HEK293T (cell line): ENCODE data around the gene CCDC57.

Experiments used
- CTCF ChIA-PET: fragments of 350-600 bp; formaldehyde crosslinking; extraction: SDS; loops from one replicate; lab custom pipeline; 2021; ENCODE audit warnings: antibody characterized with exemption, inconsistent platforms; lab: Yijun Ruan, JAX
- POLR2A ChIA-PET: fragments of 350-600 bp; formaldehyde crosslinking; extraction: SDS; loops from one replicate; lab custom pipeline; 2020; ENCODE audit warnings: antibody characterized with exemption, inconsistent platforms; lab: Yijun Ruan, JAX
- DNase-seq: peaks from one replicate; pipeline ENCODE4 v3.0.0; 2012; ENCODE audit warnings: mixed read lengths; ENCODE audit errors: extremely low spot score
- ARNT ChIP-seq: fragments of 450-650 bp; IDR thresholded peaks from 2 replicates; pipeline ENCODE4 v1.6.1; 2017; ENCODE audit warnings: mild to moderate bottlenecking
- BHLHE40 ChIP-seq: fragments of 450-650 bp; IDR thresholded peaks from 2 replicates; pipeline ENCODE4 v1.6.1; 2016; ENCODE audit warnings: mild to moderate bottlenecking, moderate library complexity, borderline replicate concordance
- CTBP1 ChIP-seq: fragments of 450-650 bp; IDR thresholded peaks from 2 replicates; pipeline ENCODE4 v1.6.1; 2016; ENCODE audit warnings: borderline replicate concordance
- ELF4 ChIP-seq: fragments of 450-650 bp; IDR thresholded peaks from 2 replicates; pipeline ENCODE4 v1.6.1; 2017; ENCODE audit warnings: antibody characterized with exemption
- FOXA1 ChIP-seq: fragments of 450-650 bp; IDR thresholded peaks from 2 replicates; pipeline ENCODE4 v1.6.1; 2016; ENCODE audit warnings: mild to moderate bottlenecking
- FOXK2 ChIP-seq: fragments of 450-650 bp; IDR thresholded peaks from 2 replicates; pipeline ENCODE4 v1.6.1; 2016; ENCODE audit warnings: mild to moderate bottlenecking
- FOXM1 ChIP-seq: fragments of 450-650 bp; IDR thresholded peaks from 2 replicates; pipeline ENCODE4 v1.6.1; 2017; ENCODE audit warnings: mild to moderate bottlenecking, borderline replicate concordance
- HDGF ChIP-seq: fragments of 450-650 bp; IDR thresholded peaks from 2 replicates; pipeline ENCODE4 v1.6.1; 2017; ENCODE audit warnings: antibody characterized with exemption, borderline replicate concordance
- L3MBTL2 ChIP-seq: fragments of 450-650 bp; conservative IDR thresholded peaks from 2 replicates; pipeline ENCODE4 v1.6.1; 2016; ENCODE audit warnings: mild to moderate bottlenecking
- LEF1 ChIP-seq: fragments of 450-650 bp; IDR thresholded peaks from 2 replicates; pipeline ENCODE4 v1.6.1; 2017; ENCODE audit warnings: mild to moderate bottlenecking, borderline replicate concordance
- NFRKB ChIP-seq: fragments of 450-650 bp; IDR thresholded peaks from 2 replicates; pipeline ENCODE4 v1.6.1; 2016; ENCODE audit warnings: mild to moderate bottlenecking, moderate library complexity
- SP1 ChIP-seq: fragments of 450-650 bp; IDR thresholded peaks from 2 replicates; pipeline ENCODE4 v1.6.1; 2017
- SUZ12 ChIP-seq: fragments of 450-650 bp; IDR thresholded peaks from 2 replicates; pipeline ENCODE4 v1.6.1; 2016; ENCODE audit warnings: mild to moderate bottlenecking
- TARDBP ChIP-seq: fragments of 450-650 bp; IDR thresholded peaks from 2 replicates; pipeline ENCODE4 v1.6.1; 2016
- ZNF384 ChIP-seq: fragments of 450-650 bp; IDR thresholded peaks from 2 replicates; pipeline ENCODE4 v1.6.1; 2016
- TF ChIP-seq, protein P1 (sequence below): fragments of 450-650 bp; IDR thresholded peaks from 2 replicates; pipeline ENCODE4 v1.6.1; 2016

The CCDC57 gene

DNA sequence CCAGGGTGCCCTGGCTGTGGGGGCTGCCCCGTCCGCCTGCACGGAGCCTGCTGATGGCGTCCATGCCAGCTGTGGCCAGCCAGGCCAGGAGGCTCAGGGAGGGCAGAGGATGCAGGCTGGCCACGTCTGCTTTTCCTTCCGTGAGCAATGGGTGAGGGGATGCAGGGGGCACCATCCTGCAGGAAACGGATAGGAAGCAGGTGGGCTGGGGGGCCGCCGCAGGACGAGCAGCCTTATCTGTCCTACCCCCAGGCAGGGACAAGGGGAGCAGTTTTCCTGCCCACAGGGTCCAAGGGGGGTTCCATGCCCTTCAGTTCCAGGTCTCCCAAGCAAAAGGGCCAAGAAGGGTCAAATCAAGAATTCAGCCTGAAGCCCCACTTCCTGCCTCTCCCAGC, 153.8 kb downstream of the CCDC57 start:
- DNase-seq: no peak
- POLR2A ChIA-PET: interaction anchor here (0.9 to 1.2 kb wide), 2 partner anchors 8 to 11 kb away, joined by 3 to 4 read pairs; no protein-coding TSS in a partner anchor
- CTCF ChIA-PET: no interaction called here
- no peak for TF ChIP-seq TARDBP
- no peak for TF ChIP-seq LEF1
- no peak for TF ChIP-seq ELF4
- no peak for TF ChIP-seq ZNF384
- no peak for TF ChIP-seq CTBP1
- TF ChIP-seq L3MBTL2: no peak
- TF ChIP-seq SUZ12: no peak
- TF ChIP-seq SP1: no peak
- TF ChIP-seq ARNT: no peak
- TF ChIP-seq FOXA1: no peak
- no peak for TF ChIP-seq BHLHE40
- TF ChIP-seq FOXK2: no peak
- TF ChIP-seq NFRKB: no peak
- no peak for TF ChIP-seq FOXM1
- no peak for TF ChIP-seq HDGF
- TF ChIP-seq, protein P1, sequence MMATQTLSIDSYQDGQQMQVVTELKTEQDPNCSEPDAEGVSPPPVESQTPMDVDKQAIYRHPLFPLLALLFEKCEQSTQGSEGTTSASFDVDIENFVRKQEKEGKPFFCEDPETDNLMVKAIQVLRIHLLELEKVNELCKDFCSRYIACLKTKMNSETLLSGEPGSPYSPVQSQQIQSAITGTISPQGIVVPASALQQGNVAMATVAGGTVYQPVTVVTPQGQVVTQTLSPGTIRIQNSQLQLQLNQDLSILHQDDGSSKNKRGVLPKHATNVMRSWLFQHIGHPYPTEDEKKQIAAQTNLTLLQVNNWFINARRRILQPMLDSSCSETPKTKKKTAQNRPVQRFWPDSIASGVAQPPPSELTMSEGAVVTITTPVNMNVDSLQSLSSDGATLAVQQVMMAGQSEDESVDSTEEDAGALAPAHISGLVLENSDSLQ: no peak

DNA sequence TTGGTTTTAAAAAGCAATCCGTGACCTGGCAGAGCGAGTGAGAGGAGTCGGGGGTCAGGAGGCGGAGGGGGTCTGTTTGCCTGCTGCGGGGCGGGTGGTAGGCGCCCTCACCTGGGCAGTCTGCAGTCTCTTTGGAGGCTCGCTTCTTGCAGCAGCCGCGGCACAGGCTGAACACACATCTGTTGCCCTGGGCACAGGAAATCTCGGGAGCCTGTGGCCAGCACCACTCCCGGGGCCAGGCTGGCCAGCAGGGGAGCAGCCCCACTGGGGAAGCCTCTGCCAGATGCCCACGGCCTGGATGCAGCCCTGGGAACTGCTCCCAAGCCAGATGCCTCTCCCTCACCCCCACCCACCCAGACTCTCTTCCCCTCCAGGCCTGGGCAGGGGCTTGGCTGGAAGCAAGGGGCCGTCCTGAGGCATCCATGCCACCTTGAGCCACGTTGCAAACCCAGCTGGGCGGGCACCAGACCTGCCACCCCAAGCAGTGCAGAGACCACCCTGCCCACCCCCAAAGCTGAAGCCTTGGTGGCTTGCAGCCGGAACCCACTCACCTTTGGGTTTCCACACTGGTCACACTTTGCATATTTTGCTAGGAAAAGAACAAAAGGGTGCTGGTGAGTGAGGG, 154.3 kb downstream of the CCDC57 start:
- no peak for TF ChIP-seq NFRKB
- no peak for TF ChIP-seq FOXA1
- no peak for TF ChIP-seq BHLHE40
- TF ChIP-seq HDGF: no peak
- TF ChIP-seq ZNF384: no peak
- no peak for TF ChIP-seq LEF1
- DNase-seq: no peak
- ChIA-PET CTCF (no interaction called here), POLR2A (interaction anchor here (0.9 to 1.2 kb wide), 2 partner anchors 8 to 11 kb away, joined by 3 to 4 read pairs; no protein-coding TSS in a partner anchor)

DNA sequence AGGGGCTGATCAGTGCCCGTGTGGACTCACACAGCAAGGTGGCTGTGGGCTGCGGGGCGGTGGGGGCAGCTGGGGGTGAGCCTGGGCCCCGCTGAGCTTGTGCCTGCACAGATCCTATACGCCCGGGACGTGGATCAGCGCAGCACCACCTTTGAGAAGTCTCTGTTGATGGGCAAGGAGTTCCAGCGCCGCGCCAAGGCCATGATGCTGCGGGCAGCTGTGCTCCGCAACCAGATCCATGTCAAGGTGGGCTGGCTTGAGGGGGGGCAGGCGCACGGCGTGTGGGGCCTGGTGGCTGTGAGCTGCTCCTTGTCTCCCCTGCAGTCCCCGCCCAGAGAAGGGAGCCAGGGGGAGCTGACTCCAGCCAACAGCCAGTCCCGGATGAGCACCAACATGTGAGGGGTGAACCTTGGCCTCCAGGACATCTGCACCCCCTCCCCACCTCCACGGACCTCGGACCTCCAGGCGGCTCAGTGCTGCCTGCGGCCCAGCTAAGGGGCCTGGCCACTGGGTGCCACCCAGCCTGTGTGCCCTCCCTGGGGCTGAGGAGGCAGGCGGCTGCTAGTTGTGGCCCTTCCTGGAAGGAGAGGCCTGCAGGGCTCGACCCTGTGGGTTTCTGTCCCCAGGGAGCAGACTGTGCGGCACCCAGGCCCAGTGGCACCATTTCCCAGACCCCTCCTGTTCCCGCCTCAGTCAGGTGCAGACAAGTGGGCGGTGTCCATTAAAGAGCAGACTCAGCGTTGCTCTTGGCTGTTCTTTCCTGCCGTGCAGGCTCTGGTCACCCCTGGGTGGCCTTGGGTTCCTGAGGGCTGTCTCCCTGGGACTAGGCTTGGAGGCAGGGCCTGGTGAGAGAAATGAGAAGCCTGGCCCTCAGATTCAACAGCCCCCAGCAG, 155.7 kb downstream of the CCDC57 start:
- TF ChIP-seq L3MBTL2 (no peak), FOXA1 (no peak), SP1 (no peak), NFRKB (no peak), BHLHE40 (no peak), LEF1 (no peak), ZNF384 (no peak), SUZ12 (no peak), HDGF (no peak), TARDBP (no peak)
- TF ChIP-seq, protein P1: no peak
- ChIA-PET CTCF (no interaction called here), POLR2A (interaction anchor here (1.0 to 6.3 kb wide), 6 partner anchors 7 to 28 kb away, joined by 3 to 46 read pairs (median 3); partner anchors contain the start of genes DCXR, DUS1L and RAC3)
- no peak for DNase-seq

DNA sequence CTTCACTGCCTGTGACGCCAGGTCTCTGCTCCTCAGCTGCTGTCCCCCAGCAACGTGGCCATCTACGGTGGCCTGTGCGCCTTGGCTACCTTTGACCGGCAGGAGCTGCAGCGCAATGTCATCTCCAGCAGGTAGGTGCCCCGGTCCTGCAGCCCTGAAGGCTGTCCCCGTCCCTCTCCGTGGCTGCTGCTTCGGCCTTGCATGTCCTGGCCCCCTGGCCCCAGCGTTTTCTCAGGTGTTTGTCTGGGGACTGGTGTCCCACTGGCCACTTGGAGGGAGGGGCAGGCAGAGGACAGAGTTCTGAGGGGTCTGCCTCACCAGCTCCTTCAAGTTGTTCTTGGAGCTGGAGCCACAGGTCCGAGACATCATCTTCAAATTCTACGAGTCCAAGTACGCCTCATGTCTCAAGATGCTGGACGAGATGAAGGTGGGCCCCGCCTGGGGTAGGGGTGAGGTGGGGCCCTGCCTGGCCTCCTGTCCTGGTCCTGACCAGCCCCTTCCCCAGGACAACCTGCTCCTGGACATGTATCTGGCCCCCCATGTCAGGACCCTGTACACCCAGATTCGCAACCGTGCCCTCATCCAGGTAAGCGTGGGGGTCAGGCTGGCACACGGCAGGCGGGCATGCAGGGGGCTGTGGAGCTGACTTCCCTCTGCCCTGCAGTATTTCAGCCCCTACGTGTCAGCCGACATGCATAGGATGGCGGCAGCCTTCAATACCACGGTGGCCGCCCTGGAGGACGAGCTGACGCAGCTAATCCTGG, 156.5 kb downstream of the CCDC57 start:
- POLR2A ChIA-PET: interaction anchor here (1.0 to 6.3 kb wide), 6 partner anchors 8 to 25 kb away, joined by 3 to 46 read pairs (median 4); partner anchors contain the start of genes DCXR, DUS1L and RAC3
- no peak for DNase-seq
- CTCF ChIA-PET: no interaction called here
- TF ChIP-seq FOXM1 (no peak), ZNF384 (no peak), ELF4 (no peak), TARDBP (no peak), CTBP1 (no peak), FOXK2 (no peak), ARNT (no peak), FOXA1 (no peak), L3MBTL2 (no peak), LEF1 (no peak), SP1 (no peak), NFRKB (no peak), HDGF (no peak), BHLHE40 (no peak), SUZ12 (no peak)
- TF ChIP-seq, protein P1: no peak
